ENCODE results near the gene UGDH. TPM values are rescaled to one million over a fixed set of nuclear protein-coding genes. Genes with fewer than 3 reads are reported as not detected.

The UGDH gene
- total and polyA plus RNA-seq, 9 of the 15 experiments (the other 6 are each of a cell fraction or from before 2014, with no cell fraction given): 5.5 to 21.7 (median 16.2) TPM

DNA sequence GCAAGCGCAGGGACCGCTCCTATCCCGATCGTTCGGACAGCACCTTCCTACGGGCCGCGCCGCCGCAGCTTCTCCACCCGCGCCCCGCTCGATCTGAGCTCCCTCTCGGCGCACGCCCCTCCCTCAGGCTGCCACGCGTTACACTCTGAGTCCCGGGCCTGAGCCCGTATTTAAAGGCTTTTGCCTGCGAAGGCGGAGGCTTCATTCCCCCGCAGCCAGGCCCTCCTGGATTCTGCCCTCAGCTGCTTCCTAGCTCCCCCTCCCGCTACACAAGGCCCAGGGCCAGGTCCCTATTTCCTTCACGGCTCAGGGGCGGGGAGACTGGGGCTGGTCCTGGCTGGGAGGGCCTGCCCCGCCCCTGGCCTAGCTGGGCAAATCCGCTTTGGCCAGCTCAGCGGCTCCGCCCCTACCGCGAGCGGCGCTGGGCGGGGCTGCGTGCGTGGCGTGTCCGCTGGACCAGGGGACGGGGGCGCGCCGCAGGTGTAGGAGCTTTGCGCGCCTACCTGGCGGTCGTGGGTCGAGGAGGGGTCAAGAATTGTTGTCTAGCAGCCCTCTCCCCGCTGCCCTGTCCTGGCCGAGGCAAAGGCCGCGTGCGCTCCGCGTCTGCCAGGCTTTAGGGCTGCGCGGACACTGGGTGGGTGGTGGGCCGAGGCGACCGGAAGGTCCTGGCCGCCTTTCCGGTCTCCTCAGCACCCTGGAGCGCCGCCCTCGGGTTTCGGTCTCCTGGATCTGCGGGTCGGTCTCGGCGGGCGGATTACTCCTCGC, at the start of gene UGDH (continued):
- TF ChIP-seq, protein P1, sequence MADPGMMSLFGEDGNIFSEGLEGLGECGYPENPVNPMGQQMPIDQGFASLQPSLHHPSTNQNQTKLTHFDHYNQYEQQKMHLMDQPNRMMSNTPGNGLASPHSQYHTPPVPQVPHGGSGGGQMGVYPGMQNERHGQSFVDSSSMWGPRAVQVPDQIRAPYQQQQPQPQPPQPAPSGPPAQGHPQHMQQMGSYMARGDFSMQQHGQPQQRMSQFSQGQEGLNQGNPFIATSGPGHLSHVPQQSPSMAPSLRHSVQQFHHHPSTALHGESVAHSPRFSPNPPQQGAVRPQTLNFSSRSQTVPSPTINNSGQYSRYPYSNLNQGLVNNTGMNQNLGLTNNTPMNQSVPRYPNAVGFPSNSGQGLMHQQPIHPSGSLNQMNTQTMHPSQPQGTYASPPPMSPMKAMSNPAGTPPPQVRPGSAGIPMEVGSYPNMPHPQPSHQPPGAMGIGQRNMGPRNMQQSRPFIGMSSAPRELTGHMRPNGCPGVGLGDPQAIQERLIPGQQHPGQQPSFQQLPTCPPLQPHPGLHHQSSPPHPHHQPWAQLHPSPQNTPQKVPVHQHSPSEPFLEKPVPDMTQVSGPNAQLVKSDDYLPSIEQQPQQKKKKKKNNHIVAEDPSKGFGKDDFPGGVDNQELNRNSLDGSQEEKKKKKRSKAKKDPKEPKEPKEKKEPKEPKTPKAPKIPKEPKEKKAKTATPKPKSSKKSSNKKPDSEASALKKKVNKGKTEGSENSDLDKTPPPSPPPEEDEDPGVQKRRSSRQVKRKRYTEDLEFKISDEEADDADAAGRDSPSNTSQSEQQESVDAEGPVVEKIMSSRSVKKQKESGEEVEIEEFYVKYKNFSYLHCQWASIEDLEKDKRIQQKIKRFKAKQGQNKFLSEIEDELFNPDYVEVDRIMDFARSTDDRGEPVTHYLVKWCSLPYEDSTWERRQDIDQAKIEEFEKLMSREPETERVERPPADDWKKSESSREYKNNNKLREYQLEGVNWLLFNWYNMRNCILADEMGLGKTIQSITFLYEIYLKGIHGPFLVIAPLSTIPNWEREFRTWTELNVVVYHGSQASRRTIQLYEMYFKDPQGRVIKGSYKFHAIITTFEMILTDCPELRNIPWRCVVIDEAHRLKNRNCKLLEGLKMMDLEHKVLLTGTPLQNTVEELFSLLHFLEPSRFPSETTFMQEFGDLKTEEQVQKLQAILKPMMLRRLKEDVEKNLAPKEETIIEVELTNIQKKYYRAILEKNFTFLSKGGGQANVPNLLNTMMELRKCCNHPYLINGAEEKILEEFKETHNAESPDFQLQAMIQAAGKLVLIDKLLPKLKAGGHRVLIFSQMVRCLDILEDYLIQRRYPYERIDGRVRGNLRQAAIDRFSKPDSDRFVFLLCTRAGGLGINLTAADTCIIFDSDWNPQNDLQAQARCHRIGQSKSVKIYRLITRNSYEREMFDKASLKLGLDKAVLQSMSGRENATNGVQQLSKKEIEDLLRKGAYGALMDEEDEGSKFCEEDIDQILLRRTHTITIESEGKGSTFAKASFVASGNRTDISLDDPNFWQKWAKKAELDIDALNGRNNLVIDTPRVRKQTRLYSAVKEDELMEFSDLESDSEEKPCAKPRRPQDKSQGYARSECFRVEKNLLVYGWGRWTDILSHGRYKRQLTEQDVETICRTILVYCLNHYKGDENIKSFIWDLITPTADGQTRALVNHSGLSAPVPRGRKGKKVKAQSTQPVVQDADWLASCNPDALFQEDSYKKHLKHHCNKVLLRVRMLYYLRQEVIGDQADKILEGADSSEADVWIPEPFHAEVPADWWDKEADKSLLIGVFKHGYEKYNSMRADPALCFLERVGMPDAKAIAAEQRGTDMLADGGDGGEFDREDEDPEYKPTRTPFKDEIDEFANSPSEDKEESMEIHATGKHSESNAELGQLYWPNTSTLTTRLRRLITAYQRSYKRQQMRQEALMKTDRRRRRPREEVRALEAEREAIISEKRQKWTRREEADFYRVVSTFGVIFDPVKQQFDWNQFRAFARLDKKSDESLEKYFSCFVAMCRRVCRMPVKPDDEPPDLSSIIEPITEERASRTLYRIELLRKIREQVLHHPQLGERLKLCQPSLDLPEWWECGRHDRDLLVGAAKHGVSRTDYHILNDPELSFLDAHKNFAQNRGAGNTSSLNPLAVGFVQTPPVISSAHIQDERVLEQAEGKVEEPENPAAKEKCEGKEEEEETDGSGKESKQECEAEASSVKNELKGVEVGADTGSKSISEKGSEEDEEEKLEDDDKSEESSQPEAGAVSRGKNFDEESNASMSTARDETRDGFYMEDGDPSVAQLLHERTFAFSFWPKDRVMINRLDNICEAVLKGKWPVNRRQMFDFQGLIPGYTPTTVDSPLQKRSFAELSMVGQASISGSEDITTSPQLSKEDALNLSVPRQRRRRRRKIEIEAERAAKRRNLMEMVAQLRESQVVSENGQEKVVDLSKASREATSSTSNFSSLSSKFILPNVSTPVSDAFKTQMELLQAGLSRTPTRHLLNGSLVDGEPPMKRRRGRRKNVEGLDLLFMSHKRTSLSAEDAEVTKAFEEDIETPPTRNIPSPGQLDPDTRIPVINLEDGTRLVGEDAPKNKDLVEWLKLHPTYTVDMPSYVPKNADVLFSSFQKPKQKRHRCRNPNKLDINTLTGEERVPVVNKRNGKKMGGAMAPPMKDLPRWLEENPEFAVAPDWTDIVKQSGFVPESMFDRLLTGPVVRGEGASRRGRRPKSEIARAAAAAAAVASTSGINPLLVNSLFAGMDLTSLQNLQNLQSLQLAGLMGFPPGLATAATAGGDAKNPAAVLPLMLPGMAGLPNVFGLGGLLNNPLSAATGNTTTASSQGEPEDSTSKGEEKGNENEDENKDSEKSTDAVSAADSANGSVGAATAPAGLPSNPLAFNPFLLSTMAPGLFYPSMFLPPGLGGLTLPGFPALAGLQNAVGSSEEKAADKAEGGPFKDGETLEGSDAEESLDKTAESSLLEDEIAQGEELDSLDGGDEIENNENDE (IDR thresholded peaks at IDR 0.05; ENCODE audit: low read depth, low read length): no peak
- no peak for TF ChIP-seq MECOM (CRISPR knock-in tag; IDR thresholded peaks at IDR 0.05)
- TF ChIP-seq, protein P2, sequence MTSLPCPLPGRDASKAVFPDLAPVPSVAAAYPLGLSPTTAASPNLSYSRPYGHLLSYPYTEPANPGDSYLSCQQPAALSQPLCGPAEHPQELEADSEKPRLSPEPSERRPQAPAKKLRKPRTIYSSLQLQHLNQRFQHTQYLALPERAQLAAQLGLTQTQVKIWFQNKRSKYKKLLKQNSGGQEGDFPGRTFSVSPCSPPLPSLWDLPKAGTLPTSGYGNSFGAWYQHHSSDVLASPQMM (CRISPR knock-in tag; IDR thresholded peaks at IDR 0.05): no peak
- TF ChIP-seq MYNN (IDR thresholded peaks at IDR 0.05): 0 out of 2 replicates have a peak, but pooled peaks have one; percentile 13
- TF ChIP-seq MYNN (CRISPR knock-in tag; IDR thresholded peaks at IDR 0.05): no peak
- no peak for TF ChIP-seq ZNF764 (CRISPR knock-in tag; IDR thresholded peaks at IDR 0.05; ENCODE audit: low read depth)
- 0 out of 2 replicates have a peak, but pooled peaks have one; percentile 35 for TF ChIP-seq ZNF76 (CRISPR knock-in tag; IDR thresholded peaks at IDR 0.05; ENCODE audit: borderline replicate concordance)
- TF ChIP-seq ZNF134 (CRISPR knock-in tag; conservative IDR thresholded peaks at IDR 0.05): no peak
- TF ChIP-seq NFIC (IDR thresholded peaks at IDR 0.05): peak; percentile 39; the same call in 1 of the 2 replicates
- peak; percentile 13; the same call in 1 of the 2 replicates for TF ChIP-seq ZBTB7A (IDR thresholded peaks at IDR 0.05; ENCODE audit: borderline replicate concordance, control insufficient read depth, low read depth, low read length)
- TF ChIP-seq, protein P3, sequence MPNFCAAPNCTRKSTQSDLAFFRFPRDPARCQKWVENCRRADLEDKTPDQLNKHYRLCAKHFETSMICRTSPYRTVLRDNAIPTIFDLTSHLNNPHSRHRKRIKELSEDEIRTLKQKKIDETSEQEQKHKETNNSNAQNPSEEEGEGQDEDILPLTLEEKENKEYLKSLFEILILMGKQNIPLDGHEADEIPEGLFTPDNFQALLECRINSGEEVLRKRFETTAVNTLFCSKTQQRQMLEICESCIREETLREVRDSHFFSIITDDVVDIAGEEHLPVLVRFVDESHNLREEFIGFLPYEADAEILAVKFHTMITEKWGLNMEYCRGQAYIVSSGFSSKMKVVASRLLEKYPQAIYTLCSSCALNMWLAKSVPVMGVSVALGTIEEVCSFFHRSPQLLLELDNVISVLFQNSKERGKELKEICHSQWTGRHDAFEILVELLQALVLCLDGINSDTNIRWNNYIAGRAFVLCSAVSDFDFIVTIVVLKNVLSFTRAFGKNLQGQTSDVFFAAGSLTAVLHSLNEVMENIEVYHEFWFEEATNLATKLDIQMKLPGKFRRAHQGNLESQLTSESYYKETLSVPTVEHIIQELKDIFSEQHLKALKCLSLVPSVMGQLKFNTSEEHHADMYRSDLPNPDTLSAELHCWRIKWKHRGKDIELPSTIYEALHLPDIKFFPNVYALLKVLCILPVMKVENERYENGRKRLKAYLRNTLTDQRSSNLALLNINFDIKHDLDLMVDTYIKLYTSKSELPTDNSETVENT (CRISPR knock-in tag; IDR thresholded peaks at IDR 0.05): peak; percentile 39; the same call in 1 of the 2 replicates
- 0 out of 2 replicates have a peak, but pooled peaks have one; percentile 38 for TF ChIP-seq CAMTA2 (CRISPR knock-in tag; conservative IDR thresholded peaks at IDR 0.05)
- no peak for TF ChIP-seq ADNP (tag; IDR thresholded peaks at IDR 0.05)
